ENCODE measurements around the gene XRCC6. TPM values are rescaled to one million over a fixed set of nuclear protein-coding genes. Genes with fewer than 3 reads are reported as not detected.

Gene XRCC6
- total and polyA plus RNA-seq, 2 of the 13 experiments (the other 11 are each of a cell fraction or from before 2014, with no cell fraction given) = 124 to 625 TPM

DNA sequence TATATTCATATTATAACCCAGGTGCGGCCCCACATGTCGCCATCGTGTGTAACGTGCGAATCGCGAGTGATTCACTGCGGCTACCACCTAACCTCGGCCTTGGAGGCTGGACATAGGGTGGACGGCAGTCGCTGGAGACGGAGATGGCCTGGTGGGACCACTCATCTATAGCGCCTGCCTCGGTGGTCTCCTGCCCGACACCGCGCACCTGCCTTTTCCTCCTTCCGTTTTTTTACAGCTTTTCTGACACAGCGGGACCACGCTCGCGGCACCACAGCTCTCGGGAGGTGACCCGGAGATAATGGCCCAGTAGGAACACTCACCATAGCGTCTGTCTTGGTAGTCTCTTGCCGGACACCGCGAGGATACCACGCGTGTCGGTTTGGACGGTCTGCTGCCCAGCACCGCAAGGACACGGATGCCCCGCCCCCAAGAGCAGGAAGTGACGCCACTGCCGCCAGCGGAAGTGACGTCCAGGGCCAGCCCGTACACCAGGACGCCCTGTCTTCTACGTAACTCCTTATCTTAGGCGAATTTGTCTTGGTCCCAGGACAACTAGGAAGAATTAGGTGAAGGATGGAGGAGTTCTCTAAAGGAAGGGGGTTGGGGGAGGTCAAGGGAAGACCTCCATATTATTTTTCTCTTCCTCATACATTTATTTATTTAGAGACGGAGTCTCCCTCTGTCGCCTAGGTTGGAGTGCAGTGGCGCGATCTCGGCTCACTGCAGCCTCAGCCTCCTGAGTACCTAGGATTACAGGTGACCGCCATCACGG, 61.1 kb downstream of the XRCC6 start (continued):
- TF ChIP-seq ZNF782 (CRISPR knock-in tag; IDR thresholded peaks at IDR 0.05; ENCODE audit: borderline replicate concordance) (no peak; the same call in 1 of the 2 replicates), MYNN (CRISPR knock-in tag; IDR thresholded peaks at IDR 0.05; ENCODE audit: low read depth) (no peak; the same call in 1 of the 2 replicates), ATAD3A (CRISPR knock-in tag; IDR thresholded peaks at IDR 0.05) (no peak), ZNF263 (CRISPR knock-in tag; IDR thresholded peaks at IDR 0.05) (no peak), ZNF180 (CRISPR knock-in tag; IDR thresholded peaks at IDR 0.05; ENCODE audit: borderline replicate concordance, low read depth) (no peak), ZNF761 (CRISPR knock-in tag; conservative IDR thresholded peaks at IDR 0.05) (no peak), NR1H2 (CRISPR knock-in tag; IDR thresholded peaks at IDR 0.05; ENCODE audit: borderline replicate concordance, low read depth) (no peak), IRX3 (CRISPR knock-in tag; IDR thresholded peaks at IDR 0.05; ENCODE audit: borderline replicate concordance, low read depth) (no peak), POLR2AphosphoS5 (IDR thresholded peaks at IDR 0.05; ENCODE audit: low read depth, low read length) (peak; percentile 91), GATAD1 (CRISPR knock-in tag; IDR thresholded peaks at IDR 0.05) (peak; percentile 96), SSRP1 (CRISPR knock-in tag; IDR thresholded peaks at IDR 0.05) (no peak), NFIB (CRISPR knock-in tag; IDR thresholded peaks at IDR 0.05; ENCODE audit: borderline replicate concordance) (no peak), SIN3B (IDR thresholded peaks at IDR 0.05; ENCODE audit: low read length) (peak; percentile 41; the same call in 1 of the 2 replicates), ZSCAN25 (CRISPR knock-in tag; IDR thresholded peaks at IDR 0.05) (no peak), ZSCAN12 (CRISPR knock-in tag; IDR thresholded peaks at IDR 0.05) (no peak), FOXP1 (IDR thresholded peaks at IDR 0.05) (no peak), FOXP1 (CRISPR knock-in tag; IDR thresholded peaks at IDR 0.05) (no peak)
- TF ChIP-seq, protein P1, sequence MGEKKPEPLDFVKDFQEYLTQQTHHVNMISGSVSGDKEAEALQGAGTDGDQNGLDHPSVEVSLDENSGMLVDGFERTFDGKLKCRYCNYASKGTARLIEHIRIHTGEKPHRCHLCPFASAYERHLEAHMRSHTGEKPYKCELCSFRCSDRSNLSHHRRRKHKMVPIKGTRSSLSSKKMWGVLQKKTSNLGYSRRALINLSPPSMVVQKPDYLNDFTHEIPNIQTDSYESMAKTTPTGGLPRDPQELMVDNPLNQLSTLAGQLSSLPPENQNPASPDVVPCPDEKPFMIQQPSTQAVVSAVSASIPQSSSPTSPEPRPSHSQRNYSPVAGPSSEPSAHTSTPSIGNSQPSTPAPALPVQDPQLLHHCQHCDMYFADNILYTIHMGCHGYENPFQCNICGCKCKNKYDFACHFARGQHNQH (CRISPR knock-in tag; IDR thresholded peaks at IDR 0.05) = peak; percentile 62
- TF ChIP-seq, protein P2, sequence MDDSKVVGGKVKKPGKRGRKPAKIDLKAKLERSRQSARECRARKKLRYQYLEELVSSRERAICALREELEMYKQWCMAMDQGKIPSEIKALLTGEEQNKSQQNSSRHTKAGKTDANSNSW (CRISPR knock-in tag; IDR thresholded peaks at IDR 0.05; ENCODE audit: borderline replicate concordance) = no peak
- TF ChIP-seq, protein P3, sequence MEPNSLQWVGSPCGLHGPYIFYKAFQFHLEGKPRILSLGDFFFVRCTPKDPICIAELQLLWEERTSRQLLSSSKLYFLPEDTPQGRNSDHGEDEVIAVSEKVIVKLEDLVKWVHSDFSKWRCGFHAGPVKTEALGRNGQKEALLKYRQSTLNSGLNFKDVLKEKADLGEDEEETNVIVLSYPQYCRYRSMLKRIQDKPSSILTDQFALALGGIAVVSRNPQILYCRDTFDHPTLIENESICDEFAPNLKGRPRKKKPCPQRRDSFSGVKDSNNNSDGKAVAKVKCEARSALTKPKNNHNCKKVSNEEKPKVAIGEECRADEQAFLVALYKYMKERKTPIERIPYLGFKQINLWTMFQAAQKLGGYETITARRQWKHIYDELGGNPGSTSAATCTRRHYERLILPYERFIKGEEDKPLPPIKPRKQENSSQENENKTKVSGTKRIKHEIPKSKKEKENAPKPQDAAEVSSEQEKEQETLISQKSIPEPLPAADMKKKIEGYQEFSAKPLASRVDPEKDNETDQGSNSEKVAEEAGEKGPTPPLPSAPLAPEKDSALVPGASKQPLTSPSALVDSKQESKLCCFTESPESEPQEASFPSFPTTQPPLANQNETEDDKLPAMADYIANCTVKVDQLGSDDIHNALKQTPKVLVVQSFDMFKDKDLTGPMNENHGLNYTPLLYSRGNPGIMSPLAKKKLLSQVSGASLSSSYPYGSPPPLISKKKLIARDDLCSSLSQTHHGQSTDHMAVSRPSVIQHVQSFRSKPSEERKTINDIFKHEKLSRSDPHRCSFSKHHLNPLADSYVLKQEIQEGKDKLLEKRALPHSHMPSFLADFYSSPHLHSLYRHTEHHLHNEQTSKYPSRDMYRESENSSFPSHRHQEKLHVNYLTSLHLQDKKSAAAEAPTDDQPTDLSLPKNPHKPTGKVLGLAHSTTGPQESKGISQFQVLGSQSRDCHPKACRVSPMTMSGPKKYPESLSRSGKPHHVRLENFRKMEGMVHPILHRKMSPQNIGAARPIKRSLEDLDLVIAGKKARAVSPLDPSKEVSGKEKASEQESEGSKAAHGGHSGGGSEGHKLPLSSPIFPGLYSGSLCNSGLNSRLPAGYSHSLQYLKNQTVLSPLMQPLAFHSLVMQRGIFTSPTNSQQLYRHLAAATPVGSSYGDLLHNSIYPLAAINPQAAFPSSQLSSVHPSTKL (CRISPR knock-in tag; IDR thresholded peaks at IDR 0.05) = peak; percentile 43; the same call in 1 of the 2 replicates
- TF ChIP-seq, protein P4, sequence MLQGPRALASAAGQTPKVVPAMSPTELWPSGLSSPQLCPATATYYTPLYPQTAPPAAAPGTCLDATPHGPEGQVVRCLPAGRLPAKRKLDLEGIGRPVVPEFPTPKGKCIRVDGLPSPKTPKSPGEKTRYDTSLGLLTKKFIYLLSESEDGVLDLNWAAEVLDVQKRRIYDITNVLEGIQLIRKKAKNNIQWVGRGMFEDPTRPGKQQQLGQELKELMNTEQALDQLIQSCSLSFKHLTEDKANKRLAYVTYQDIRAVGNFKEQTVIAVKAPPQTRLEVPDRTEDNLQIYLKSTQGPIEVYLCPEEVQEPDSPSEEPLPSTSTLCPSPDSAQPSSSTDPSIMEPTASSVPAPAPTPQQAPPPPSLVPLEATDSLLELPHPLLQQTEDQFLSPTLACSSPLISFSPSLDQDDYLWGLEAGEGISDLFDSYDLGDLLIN (CRISPR knock-in tag; IDR thresholded peaks at IDR 0.05; ENCODE audit: borderline replicate concordance) = no peak; the same call in 1 of the 2 replicates
- TF ChIP-seq, protein P5, sequence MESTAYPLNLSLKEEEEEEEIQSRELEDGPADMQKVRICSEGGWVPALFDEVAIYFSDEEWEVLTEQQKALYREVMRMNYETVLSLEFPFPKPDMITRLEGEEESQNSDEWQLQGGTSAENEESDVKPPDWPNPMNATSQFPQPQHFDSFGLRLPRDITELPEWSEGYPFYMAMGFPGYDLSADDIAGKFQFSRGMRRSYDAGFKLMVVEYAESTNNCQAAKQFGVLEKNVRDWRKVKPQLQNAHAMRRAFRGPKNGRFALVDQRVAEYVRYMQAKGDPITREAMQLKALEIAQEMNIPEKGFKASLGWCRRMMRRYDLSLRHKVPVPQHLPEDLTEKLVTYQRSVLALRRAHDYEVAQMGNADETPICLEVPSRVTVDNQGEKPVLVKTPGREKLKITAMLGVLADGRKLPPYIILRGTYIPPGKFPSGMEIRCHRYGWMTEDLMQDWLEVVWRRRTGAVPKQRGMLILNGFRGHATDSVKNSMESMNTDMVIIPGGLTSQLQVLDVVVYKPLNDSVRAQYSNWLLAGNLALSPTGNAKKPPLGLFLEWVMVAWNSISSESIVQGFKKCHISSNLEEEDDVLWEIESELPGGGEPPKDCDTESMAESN (CRISPR knock-in tag; conservative IDR thresholded peaks at IDR 0.05) = no peak
